Activated naive CD8-positive, alpha-beta T cell treated with anti-CD3 and anti-CD28 coated beads, Interleukin-2, amount 50 U/mL, for 16 hours (primary cell): ENCODE data around the gene NTM.
"Not testable (repeated sequence)": the region's sequence is repeated elsewhere in the genome, so short reads cannot be mapped to it uniquely, and the experiment has no call there.

ENCODE experiments used
- DNase-seq: peaks from one replicate; pipeline ENCODE4 v3.0.0-alpha.2; 2020; ENCODE audit warnings: low read depth, low spot score

The NTM gene

DNA sequence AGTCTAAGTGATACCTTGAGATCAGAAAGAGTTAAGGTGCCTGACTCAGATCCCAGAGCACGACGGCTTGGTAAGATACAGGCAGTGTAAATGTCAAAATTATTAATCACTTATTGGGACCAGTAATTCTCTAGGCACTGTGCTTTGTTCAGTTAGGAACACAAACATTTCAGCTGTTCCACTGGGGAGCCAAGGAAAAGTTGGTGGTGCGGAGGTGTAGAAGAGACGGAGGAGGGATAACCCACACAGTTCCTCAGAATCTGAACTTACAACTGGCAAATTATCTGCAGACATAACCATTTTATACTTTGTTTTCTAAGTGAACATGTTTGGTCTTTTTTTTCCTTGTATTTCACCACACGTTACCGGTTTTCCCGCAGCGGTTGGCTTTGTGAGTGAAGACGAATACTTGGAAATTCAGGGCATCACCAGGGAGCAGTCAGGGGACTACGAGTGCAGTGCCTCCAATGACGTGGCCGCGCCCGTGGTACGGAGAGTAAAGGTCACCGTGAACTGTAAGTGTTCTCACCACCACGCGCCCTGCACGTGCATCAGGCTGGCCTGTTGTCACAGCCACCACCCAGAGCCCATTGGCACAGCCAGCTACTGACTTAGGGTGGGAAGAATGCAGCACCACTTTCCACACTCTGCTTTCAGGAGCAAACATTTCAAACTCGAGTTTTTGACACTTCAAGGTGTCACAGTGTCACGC lies 937.0 kb downstream of the NTM start:
- no peak for DNase-seq

GRCh38 chr11:132310390-132311375 lies 940.3 kb downstream of the NTM start:
- no peak for DNase-seq

GRCh38 chr11:132311703-132312102 lies 941.3 kb downstream of the NTM start:
- no peak for DNase-seq

- no peak for DNase-seq
Observed at GRCh38 chr11:132312161-132312560, 941.7 kb downstream of the NTM start.

DNA sequence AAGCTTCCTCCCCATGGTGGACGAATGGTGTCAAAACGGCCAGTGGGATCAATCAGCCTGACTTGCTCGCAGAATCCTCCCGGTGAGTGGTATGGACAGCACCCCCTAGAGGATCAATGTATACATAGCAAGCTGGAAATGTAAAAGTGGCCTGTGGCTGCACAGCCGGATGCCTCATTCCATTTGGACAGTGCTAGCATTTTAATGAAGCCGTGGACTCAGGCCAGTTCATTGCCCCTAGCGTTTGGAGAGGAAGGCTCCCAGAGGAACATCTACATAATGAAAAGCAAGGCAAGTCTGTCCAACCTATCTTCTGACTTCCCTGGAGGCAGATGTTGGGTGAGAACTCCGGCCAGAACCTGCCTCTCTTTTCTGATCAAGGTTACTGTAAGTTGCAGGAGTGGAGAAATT lies 942.3 kb downstream of the NTM start:
- no peak for DNase-seq

DNA sequence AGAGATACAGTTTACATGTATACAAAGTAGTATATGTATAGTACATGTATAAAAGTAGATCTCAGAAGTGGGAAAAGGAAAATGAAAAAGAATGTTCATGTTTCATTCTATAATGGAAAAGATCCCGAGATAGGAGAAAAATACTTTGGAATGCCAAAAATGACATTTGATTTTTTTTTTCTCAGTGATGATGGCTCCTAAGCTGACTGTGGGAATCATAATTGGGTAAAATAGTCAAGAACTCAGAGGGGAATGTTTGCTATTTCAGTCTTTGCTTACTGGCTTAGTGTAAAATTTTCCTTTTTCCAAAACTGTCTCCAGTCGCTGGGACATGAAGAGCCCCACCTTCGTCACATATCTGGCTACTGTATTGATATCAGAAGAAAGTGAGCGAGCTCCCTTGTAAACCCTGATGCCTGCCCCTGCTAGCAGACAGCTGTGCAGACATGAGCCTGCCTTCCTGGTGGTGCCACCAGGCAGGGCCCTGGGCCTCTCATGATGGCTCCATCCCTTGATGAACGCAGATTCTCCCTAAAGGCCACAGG lies 944.6 kb downstream of the NTM start:
- no peak for DNase-seq

DNA sequence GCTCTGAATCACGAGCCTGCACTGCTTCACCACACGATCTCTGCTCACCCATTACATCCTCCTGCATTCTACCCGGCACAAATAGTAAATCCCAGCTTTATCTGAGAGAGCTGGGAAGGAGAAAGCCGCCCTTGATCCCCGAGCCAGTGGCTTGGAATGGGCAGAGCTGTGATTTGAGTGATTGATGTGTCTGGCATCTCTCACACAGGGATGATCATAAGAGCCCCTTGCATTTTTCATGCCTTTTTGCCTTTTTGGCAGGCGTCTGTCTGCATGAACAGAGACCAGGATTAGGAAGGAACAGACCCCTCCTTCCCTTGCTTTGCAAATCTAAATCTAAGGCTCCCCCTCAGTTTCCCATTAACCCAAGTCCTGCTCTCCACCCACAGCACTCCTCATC lies 945.3 kb downstream of the NTM start:
- DNase-seq = no peak

DNA sequence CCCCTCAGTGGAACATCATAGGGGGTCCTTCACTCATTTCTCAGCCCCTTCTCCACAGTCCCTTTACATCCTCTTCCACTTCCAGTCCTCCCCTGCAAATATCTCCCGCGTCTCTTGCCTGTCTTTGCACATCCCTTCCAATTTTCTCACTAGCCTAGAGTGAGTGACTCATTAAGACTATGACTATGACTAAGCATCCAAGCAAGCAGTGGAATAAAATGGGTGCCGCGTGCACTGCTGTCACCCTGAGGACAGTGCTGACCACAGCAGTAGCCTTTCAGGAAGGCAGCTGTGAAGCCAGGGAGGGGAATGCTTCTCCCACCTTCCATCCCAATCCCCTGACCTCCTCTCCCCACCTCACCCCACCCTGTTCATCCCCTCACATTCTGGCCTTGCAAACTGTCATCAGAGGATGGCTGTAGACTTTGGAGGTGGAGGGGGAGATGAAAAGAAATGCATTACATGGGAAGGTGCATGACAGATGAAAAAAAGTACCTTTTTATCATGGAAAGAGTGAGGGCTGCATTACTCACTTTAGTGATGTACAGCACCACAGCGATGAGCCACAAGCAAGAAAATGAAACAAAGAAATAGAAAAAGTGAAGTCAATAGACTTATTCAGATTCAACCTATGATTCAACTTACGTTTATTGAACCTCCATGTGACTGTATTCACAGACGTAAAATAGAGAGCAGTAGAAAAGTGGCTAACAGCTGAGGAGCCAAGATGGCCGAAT lies 948.2 kb downstream of the NTM start:
- DNase-seq = no peak

DNA sequence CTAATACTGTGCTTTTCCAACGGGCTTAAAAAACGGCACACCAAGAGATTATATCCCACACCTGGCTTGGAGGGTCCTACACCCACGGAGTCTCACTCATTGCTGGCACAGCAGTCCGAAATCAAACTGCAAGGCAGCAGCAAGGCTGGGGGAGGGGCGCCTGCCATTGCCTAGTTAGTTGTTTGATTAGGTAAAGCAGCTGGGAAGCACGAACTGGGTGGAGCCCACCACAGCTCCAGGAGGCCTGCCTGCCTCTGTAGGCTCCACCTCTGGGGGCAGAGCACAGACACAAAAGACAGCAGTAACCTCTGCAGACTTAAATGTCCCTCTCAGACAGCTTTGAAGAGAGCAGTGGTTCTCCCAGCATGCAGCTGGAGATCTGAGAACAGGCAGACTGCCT lies 949.0 kb downstream of the NTM start:
- not testable (repeated sequence) for DNase-seq

- no peak for DNase-seq
Observed at GRCh38 chr11:132330515-132330914, 960.1 kb downstream of the NTM start.

DNA sequence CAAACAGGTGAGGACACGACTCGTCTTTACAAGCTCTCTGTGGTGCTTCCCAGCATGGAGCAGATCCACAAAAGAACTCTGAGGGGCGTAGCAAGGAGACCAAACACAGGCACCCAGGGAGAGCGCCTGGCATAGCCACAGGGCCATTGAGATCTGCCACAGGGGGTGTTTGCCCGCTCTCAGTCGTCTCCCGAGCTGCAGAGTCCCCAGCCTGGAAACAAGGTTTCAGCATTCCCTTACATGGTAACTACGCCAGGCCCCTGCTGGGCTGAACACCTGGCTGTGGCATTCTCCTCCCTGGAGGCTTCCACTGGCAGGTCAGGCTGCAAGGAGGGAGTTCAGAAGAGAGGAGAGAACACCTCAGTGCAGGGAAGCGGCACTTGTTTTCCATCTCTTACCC lies 962.1 kb downstream of the NTM start:
- no peak for DNase-seq

- no peak for DNase-seq
Observed at GRCh38 chr11:132334769-132335280, 964.4 kb downstream of the NTM start.

GRCh38 chr11:132335311-132335710 lies 964.9 kb downstream of the NTM start:
- DNase-seq = no peak

DNA sequence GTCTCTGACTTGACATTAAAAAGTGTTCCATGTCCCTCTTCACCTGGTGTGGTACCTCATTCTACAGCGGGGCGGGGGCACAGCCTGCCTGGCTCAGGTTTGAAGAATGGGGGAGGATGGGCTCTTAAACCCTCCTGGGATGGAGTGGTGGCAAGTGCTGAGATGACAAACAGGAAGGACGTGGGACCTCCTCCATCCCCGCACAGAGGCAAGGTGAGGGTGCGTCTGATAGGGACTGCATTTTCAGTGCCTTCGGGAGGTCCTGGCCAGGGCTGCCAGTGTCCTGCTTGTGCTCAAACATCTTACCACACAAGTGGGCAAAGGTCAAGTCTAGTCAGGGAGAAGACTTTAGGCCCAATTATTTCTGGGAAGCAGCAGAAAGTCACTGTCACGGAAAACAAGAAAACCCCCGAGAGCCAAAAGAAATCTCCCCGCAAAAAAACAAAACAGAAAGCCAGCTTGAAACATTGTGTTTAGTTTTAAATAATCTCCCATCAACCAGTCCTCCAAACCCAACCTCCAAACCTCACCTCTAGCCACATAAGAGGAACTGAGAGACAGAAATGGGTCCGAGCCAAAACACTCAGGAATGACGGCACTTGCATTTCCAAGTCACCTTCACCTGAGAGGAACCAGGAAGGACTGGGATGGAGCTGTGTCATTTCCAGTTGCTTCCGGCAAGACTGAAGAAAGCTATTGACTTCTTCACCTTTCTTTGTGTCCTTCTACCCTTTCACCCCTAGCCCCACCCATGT lies 966.5 kb downstream of the NTM start:
- DNase-seq = no peak

- no peak for DNase-seq
Observed at GRCh38 chr11:132337819-132338416, 967.5 kb downstream of the NTM start.

GRCh38 chr11:132342408-132342807 lies 972.0 kb downstream of the NTM start:
- DNase-seq = no peak

DNA sequence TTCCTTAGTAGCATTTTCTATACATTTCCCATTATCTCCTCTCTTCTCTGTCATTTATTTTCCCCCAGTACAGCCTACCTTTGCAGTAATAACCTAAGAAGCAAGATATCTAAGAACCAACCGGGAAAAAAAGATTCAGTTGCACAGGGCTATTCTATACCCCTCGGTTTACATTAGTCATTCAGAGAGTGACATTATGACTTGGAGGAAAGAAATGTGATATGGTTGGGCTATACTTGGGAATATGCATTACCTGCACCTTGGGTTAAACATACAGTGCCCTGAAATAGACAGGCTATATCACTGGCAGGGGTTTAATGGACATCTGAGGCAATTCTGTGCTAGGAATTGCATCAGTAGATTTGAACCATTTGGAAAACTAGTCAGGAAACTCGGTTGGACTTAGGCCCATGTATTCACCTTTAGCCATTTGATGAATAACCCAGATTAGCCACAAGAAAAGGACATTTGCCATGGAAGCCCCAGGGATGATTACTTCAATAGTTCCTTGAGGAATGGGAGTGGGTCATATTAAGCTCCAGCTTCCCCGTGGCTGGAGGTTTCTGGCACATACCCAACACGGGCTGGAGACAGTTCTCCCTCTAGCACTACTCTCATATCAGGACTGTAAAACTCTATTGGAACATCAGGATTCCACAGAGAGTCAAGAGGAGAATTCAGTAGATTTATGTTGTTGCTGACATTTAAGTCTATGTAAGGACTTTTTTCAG lies 973.2 kb downstream of the NTM start:
- DNase-seq = no peak

- DNase-seq = no peak
Observed at GRCh38 chr11:132346558-132347148, 976.2 kb downstream of the NTM start.
